ENCODE measurements around the gene TMEM200C. TPM values are rescaled to one million over a fixed set of nuclear protein-coding genes. Genes with fewer than 3 reads are reported as not detected.

TMEM200C gene
- total RNA-seq (26.8 and 40.8 TPM in 2 replicates), polyA plus RNA-seq (13.5 and 18.2 TPM in 2 replicates)

- TF ChIP-seq, protein P1, sequence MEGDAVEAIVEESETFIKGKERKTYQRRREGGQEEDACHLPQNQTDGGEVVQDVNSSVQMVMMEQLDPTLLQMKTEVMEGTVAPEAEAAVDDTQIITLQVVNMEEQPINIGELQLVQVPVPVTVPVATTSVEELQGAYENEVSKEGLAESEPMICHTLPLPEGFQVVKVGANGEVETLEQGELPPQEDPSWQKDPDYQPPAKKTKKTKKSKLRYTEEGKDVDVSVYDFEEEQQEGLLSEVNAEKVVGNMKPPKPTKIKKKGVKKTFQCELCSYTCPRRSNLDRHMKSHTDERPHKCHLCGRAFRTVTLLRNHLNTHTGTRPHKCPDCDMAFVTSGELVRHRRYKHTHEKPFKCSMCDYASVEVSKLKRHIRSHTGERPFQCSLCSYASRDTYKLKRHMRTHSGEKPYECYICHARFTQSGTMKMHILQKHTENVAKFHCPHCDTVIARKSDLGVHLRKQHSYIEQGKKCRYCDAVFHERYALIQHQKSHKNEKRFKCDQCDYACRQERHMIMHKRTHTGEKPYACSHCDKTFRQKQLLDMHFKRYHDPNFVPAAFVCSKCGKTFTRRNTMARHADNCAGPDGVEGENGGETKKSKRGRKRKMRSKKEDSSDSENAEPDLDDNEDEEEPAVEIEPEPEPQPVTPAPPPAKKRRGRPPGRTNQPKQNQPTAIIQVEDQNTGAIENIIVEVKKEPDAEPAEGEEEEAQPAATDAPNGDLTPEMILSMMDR (IDR thresholded peaks at IDR 0.05; ENCODE audit: low read depth, low read length) = no peak
- peak; percentile 8 to 83 for DNase-seq (ENCODE audit: low read depth in 1 of 2, low spot score in 1 of 2)
- H3K36me3 ChIP-seq = no peaks in the 10 kb centered on the region
- H3K9me3 ChIP-seq (ENCODE audit: low read depth) = no peaks in the 10 kb centered on the region
- H3K4me3 ChIP-seq = peak within 1 kb of the TSS; percentile 75
- peaks cover 19% of the 10 kb centered on the region for H3K4me1 ChIP-seq (ENCODE audit: low read depth)
- no peaks in the 10 kb centered on the region for H3K27me3 ChIP-seq
- H3K27ac ChIP-seq = peak within 1 kb of the TSS; percentile 71
These were observed at the start of gene TMEM200C for GRCh38 chr18:5895299-5895875. TSS of gene TMEM200C (minus strand) at chr18:5895522. CDS start at chr18:5892063, 3,459 bp downstream.

- DNase-seq (ENCODE audit: low read depth in 1 of 2, low spot score in 1 of 2) = no peak
- Histone ChIP-seq H3K9me3 (ENCODE audit: low read depth) (no peaks in the 10 kb centered on the region), H3K4me3 (no peak overlapping the region), H3K27ac (no peak overlapping the region), H3K36me3 (no peaks in the 10 kb centered on the region), H3K4me1 (ENCODE audit: low read depth) (no peaks in the 10 kb centered on the region), H3K27me3 (no peaks in the 10 kb centered on the region)
- TF ChIP-seq, protein P1 (IDR thresholded peaks at IDR 0.05; ENCODE audit: low read depth, low read length) = no peak
These were observed 49.1 kb upstream of the TMEM200C start for GRCh38 chr18:5944448-5944847.

DNA sequence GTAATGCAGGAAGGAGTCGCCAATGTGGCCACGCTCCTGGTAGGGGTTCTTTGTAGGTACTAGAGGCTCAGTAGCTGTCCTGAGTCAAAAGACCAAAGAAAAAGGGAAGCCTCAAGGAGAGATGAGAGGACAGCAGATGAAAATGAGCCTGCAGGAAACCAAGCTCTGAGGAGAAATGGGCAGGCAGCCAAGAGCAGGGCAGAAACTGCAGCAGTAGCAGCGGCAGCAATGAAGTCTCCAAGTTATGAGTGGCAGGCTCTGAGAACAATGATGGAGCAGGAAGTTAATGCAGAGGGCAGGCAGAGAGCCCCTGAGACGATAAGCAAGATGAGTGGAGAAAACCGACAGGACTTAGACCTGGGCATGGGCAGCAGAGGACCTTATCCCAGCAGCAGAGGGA lies 48.2 kb upstream of the TMEM200C start:
- Histone ChIP-seq H3K9me3 (ENCODE audit: low read depth) (no peaks in the 10 kb centered on the region), H3K4me1 (ENCODE audit: low read depth) (no peaks in the 10 kb centered on the region), H3K4me3 (no peak overlapping the region), H3K36me3 (no peaks in the 10 kb centered on the region), H3K27ac (no peak overlapping the region), H3K27me3 (no peaks in the 10 kb centered on the region)
- TF ChIP-seq, protein P1 (IDR thresholded peaks at IDR 0.05; ENCODE audit: low read depth, low read length) = no peak
- DNase-seq (ENCODE audit: low read depth in 1 of 2, low spot score in 1 of 2) = peak; percentile 27 to 29

GRCh38 chr18:5942591-5942990 lies 47.3 kb upstream of the TMEM200C start:
- no peaks in the 10 kb centered on the region for H3K27me3 ChIP-seq
- no peak overlapping the region for H3K4me3 ChIP-seq
- H3K27ac ChIP-seq = no peak overlapping the region
- no peak for DNase-seq (ENCODE audit: low read depth in 1 of 2, low spot score in 1 of 2)
- no peaks in the 10 kb centered on the region for H3K36me3 ChIP-seq
- no peaks in the 10 kb centered on the region for H3K9me3 ChIP-seq (ENCODE audit: low read depth)
- no peaks in the 10 kb centered on the region for H3K4me1 ChIP-seq (ENCODE audit: low read depth)
- TF ChIP-seq, protein P1 (IDR thresholded peaks at IDR 0.05; ENCODE audit: low read depth, low read length) = no peak

- H3K4me1 ChIP-seq (ENCODE audit: low read depth) = no peaks in the 10 kb centered on the region
These were observed 46.6 kb upstream of the TMEM200C start for GRCh38 chr18:5941890-5942289.

More at GRCh38 chr18:5941890-5942289, 46.6 kb upstream of the TMEM200C start:
- Histone ChIP-seq H3K27me3 (no peaks in the 10 kb centered on the region), H3K27ac (no peak overlapping the region), H3K9me3 (ENCODE audit: low read depth) (no peaks in the 10 kb centered on the region), H3K36me3 (no peaks in the 10 kb centered on the region), H3K4me3 (no peak overlapping the region)
- DNase-seq (ENCODE audit: low read depth in 1 of 2, low spot score in 1 of 2) = no peak
- TF ChIP-seq, protein P1 (IDR thresholded peaks at IDR 0.05; ENCODE audit: low read depth, low read length) = no peak
